ENCODE measurements around the gene SPATA16.

GRCh38 chr3:173004681-173005080, 136.4 kb downstream of the SPATA16 start:
- TF ChIP-seq EZH2 (IDR thresholded peaks at IDR 0.05) (no peak), POLR2AphosphoS5 (IDR thresholded peaks at IDR 0.05; ENCODE audit: borderline replicate concordance, low read depth, low read length) (no peak), FOXP2 (optimal IDR thresholded peaks at IDR 0.05; ENCODE audit: control extremely low read depth, extremely low read length, insufficient read depth) (no peak)
